Endothelial cell of umbilical vein (primary cell): Measurements from ENCODE around the gene CNTN5. TPM values are rescaled to one million over a fixed set of nuclear protein-coding genes. Genes with fewer than 3 reads are reported as not detected.

Source experiments
- BruUV-seq: library from RNA; stranded (reverse); fragments of 400-500 nt; replicated peaks from 2 replicates; lab custom pipeline; 2021; lab: Mats Ljungman, UMichigan
- CTCF ChIA-PET: fragments of 300-600, 350-600 bp; sonication (Branson Sonifier 250); formaldehyde crosslinking; loops from one replicate; lab custom pipeline; 2021; ENCODE audit warnings: antibody characterized with exemption, inconsistent platforms; lab: Charles Lee
- POLR2A ChIA-PET: fragments of 300-600, 350-600 bp; sonication (Branson Sonifier 250); formaldehyde crosslinking; loops from one replicate; lab custom pipeline; 2021; ENCODE audit warnings: antibody characterized with exemption, inconsistent platforms; lab: Charles Lee
- DNase-seq: peaks from one replicate; pipeline ENCODE4 v3.0.0-alpha.2; 2011; ENCODE audit warnings: low read depth, low spot score
- FAIRE-seq: peaks from 2 replicates; lab custom pipeline; 2011; peaks lifted over from hg19 to GRCh38; lab: Jason Lieb, UNC
- H2AFZ ChIP-seq: 2 replicates; pipeline ENCODE4 v1.6.0; 2012; ENCODE audit warnings: low read depth, low read length, control low read depth, inconsistent platforms
- H3K27ac ChIP-seq: 2 replicates; pipeline ENCODE4 v1.5.1; 2011; ENCODE audit warnings: low read depth, mild to moderate bottlenecking, control low read depth, low read length, moderate library complexity; ENCODE audit not compliant: insufficient read depth
- H3K27me3 ChIP-seq, 2 experiments: 2 replicates each; pipeline versions ENCODE4 v1.6.0 to v1.6.1; 2011; ENCODE audit warnings: low read length in 2 of 2, mixed read lengths in 1 of 2; ENCODE audit not compliant: control insufficient read depth in 2 of 2, insufficient read depth in 2 of 2
- H3K36me3 ChIP-seq, 2 experiments: 2 replicates in 1 of 2; 3 replicates in 1 of 2; pipeline ENCODE4 v1.5.1; 2011; ENCODE audit warnings: low read length in 2 of 2, mild to moderate bottlenecking in 1 of 2, moderate library complexity in 1 of 2; ENCODE audit not compliant: control insufficient read depth in 2 of 2, insufficient read depth in 2 of 2; ENCODE audit errors: extremely low read depth in 1 of 2
- H3K4me1 ChIP-seq: 3 replicates; pipeline ENCODE4 v1.5.1; 2011; ENCODE audit warnings: mild to moderate bottlenecking, low read length; ENCODE audit not compliant: control insufficient read depth, insufficient read depth; ENCODE audit errors: extremely low read depth
- H3K4me2 ChIP-seq: 2 replicates; pipeline ENCODE4 v1.6.1; 2011; ENCODE audit warnings: low read length, control low read depth, mixed read lengths; ENCODE audit not compliant: insufficient read depth
- H3K4me3 ChIP-seq, 3 experiments: fragments of 200-600 bp in 1 of 3; sonication (generic), shearing (Covaris generic) in 1 of 3; replicated peaks in 1 of 3; 2 replicates each; pipeline ENCODE4 v1.5.1; 2011 to 2016; ENCODE audit warnings: control low read depth in 3 of 3, low read length in 3 of 3, mild to moderate bottlenecking in 2 of 3, inconsistent platforms in 1 of 3, low read depth in 1 of 3, moderate library complexity in 1 of 3; ENCODE audit not compliant: insufficient read depth in 1 of 3
- H3K79me2 ChIP-seq: 2 replicates; pipeline ENCODE4 v1.6.0; 2012; ENCODE audit warnings: low read length, inconsistent platforms; ENCODE audit not compliant: control insufficient read depth, insufficient read depth
- H3K9ac ChIP-seq: replicated peaks from 2 replicates; pipeline ENCODE3; 2011; ENCODE audit warnings: low read length, control low read depth; ENCODE audit not compliant: insufficient read depth; ENCODE audit errors: extremely low read depth
- H3K9me1 ChIP-seq: replicated peaks from 3 replicates; pipeline ENCODE4 v1.6.0; 2011; ENCODE audit warnings: mild to moderate bottlenecking, low read length; ENCODE audit not compliant: control insufficient read depth, insufficient read depth; ENCODE audit errors: extremely low read depth
- H3K9me3 ChIP-seq: replicated peaks from 2 replicates; pipeline ENCODE4 v1.5.1; 2012; ENCODE audit warnings: low read length, inconsistent platforms; ENCODE audit not compliant: control insufficient read depth, insufficient read depth
- H4K20me1 ChIP-seq: replicated peaks from 2 replicates; pipeline ENCODE3; 2011; ENCODE audit warnings: mild to moderate bottlenecking, low read length; ENCODE audit not compliant: control insufficient read depth, insufficient read depth; ENCODE audit errors: extremely low read depth
- CTCF ChIP-seq, 2 donors: IDR thresholded peaks; 1 replicate in 1 of 2; 2 replicates in 1 of 2; pipeline ENCODE4 v1.5.1; 2011; ENCODE audit warnings: low read length in 2 of 2, mild to moderate bottlenecking in 2 of 2, moderate library complexity in 2 of 2, control low read depth in 1 of 2, inconsistent platforms in 1 of 2, low read depth in 1 of 2; ENCODE audit not compliant: insufficient read depth in 1 of 2; ENCODE audit errors: extremely low read depth in 1 of 2
- EZH2 ChIP-seq: IDR thresholded peaks from 2 replicates; pipeline ENCODE4 v1.6.1; 2012; ENCODE audit warnings: borderline replicate concordance, low read depth, mild to moderate bottlenecking, moderate library complexity, low read length, inconsistent platforms; ENCODE audit not compliant: severe bottlenecking
- GATA2 ChIP-seq: IDR thresholded peaks from 2 replicates; pipeline ENCODE4 v1.7.0; 2011; ENCODE audit warnings: low read depth, mild to moderate bottlenecking, moderate library complexity, mixed read lengths, low read length; ENCODE audit not compliant: insufficient read length, insufficient read depth
- JUN ChIP-seq: IDR thresholded peaks from 2 replicates; pipeline ENCODE4 v1.6.1; 2011; ENCODE audit warnings: borderline replicate concordance, low read depth; ENCODE audit not compliant: insufficient read length, insufficient read depth
- MYC ChIP-seq: IDR thresholded peaks from one replicate; pipeline ENCODE4 v1.6.1; 2011; ENCODE audit warnings: mild to moderate bottlenecking, low read depth, low read length
- POLR2A ChIP-seq: IDR thresholded peaks from 2 replicates; pipeline ENCODE4 v1.6.1; 2012; ENCODE audit warnings: low read depth, mild to moderate bottlenecking, control low read depth, low read length
- POLR2AphosphoS5 ChIP-seq: IDR thresholded peaks from 2 replicates; pipeline ENCODE4 v1.6.1; 2012; ENCODE audit warnings: low read depth, mild to moderate bottlenecking, control low read depth, low read length, moderate library complexity; ENCODE audit not compliant: insufficient read depth
- dilution Hi-C: fragments of 300-500 bp; cut with MboI; formaldehyde crosslinking; loops from one replicate; pipeline ENCODE4 v1.15.0; 2019; ENCODE audit warnings: low sequenced_read_pairs; ENCODE audit not compliant: extremely low pct_ligation_motif_present
- intact Hi-C: fragments of 100-400 bp; cut with micrococcal nuclease; formaldehyde crosslinking; loops from one replicate; pipeline ENCODE4 v1.10.0; 2022
- polyA plus RNA-seq, 4 experiments: library from polyadenylated mRNA; depleted of rRNA in 3 of 4; stranded (reverse) in 3 of 4; unstranded in 1 of 4; fragments of >200 nt; gene quantifications; 2 replicates each; pipeline versions ENCODE4 v1.2.1 to v1.2.3, GENCODE V29; 2011 to 2012; ENCODE audit warnings: missing spikeins in 1 of 4
- total RNA-seq: library from RNA; stranded (reverse); gene quantifications from 2 replicates; pipeline ENCODE4 v1.2.3, GENCODE V29; 2021
- TF ChIP-seq, protein P1 (sequence below): IDR thresholded peaks from 2 replicates; pipeline ENCODE4 v1.6.1; 2011; ENCODE audit not compliant: insufficient read depth, insufficient read length

The CNTN5 gene
- total and polyA plus RNA-seq, 2 donors (not counting 3 experiments of a cell fraction or from before 2014, with no cell fraction given), result not detected

- intact Hi-C loops (no loop called here), dilution Hi-C loops (no loop called here)
- TF ChIP-seq EZH2 (no peak), GATA2 (no peak), POLR2A (no peak), POLR2AphosphoS5 (no peak), MYC (no peak), CTCF (IDR thresholded peaks at IDR 0.05; ENCODE audit: extremely low read depth in 1 of 2, insufficient read depth in 1 of 2, low read depth in 1 of 2, low read length in 2 of 2) (no peak), JUN (no peak)
- TF ChIP-seq, protein P1, sequence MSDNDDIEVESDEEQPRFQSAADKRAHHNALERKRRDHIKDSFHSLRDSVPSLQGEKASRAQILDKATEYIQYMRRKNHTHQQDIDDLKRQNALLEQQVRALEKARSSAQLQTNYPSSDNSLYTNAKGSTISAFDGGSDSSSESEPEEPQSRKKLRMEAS, result no peak
- H3K4me2 ChIP-seq, result no peak overlapping the region
- H3K4me1 ChIP-seq, result no peaks in the 10 kb centered on the region
- POLR2A ChIA-PET, result no interaction called here
- H3K9ac ChIP-seq, result no peak overlapping the region
- H2AFZ ChIP-seq, result no peak overlapping the region
- CTCF ChIA-PET, result no interaction called here
- no peak for FAIRE-seq
- no peaks in the 10 kb centered on the region for H3K9me3 ChIP-seq
- H3K36me3 ChIP-seq, result no peaks in the 10 kb centered on the region
- H3K27ac ChIP-seq, result no peak overlapping the region
- no peak overlapping the region for H3K4me3 ChIP-seq
- H4K20me1 ChIP-seq, result no peaks in the 10 kb centered on the region
- H3K27me3 ChIP-seq, result no peaks in the 10 kb centered on the region
- DNase-seq, result no peak
- no TSS peak for BruUV-seq
- no peaks in the 10 kb centered on the region for H3K9me1 ChIP-seq
- H3K79me2 ChIP-seq, result no peaks in the 10 kb centered on the region
Measured at GRCh38 chr11:100359281-100359680, 1338.5 kb downstream of the CNTN5 start.
